Endodermal cell (in vitro differentiated cells): ENCODE measurements around the gene LRSAM1. TPM values are rescaled to one million over a fixed set of nuclear protein-coding genes. Genes with fewer than 3 reads are reported as not detected.
A peak's percentile ranks its signal among the peaks of the same experiment; 100 is the strongest.

ENCODE experiments used
- DNase-seq: peaks from one replicate; pipeline ENCODE4 v3.0.0-alpha.2; 2017
- H3K27ac ChIP-seq: 2 replicates; pipeline ENCODE4 v1.5.1; 2013; ENCODE audit warnings: mild to moderate bottlenecking, low read depth, low read length, moderate library complexity
- H3K27me3 ChIP-seq: 2 replicates; pipeline ENCODE4 v1.6.1; 2013; ENCODE audit warnings: mild to moderate bottlenecking, low read length, moderate library complexity; ENCODE audit not compliant: insufficient read depth, control insufficient read depth, poor library complexity, severe bottlenecking
- H3K36me3 ChIP-seq: 2 replicates; pipeline ENCODE4 v1.7.0; 2013; ENCODE audit warnings: mild to moderate bottlenecking, low read length, moderate library complexity; ENCODE audit not compliant: control insufficient read depth, insufficient read depth
- H3K4me1 ChIP-seq: one replicate; pipeline ENCODE4 v1.7.0; 2013; ENCODE audit warnings: low read length; ENCODE audit not compliant: control insufficient read depth, insufficient read depth
- H3K4me3 ChIP-seq: 2 replicates; pipeline ENCODE4 v1.5.1; 2013; ENCODE audit warnings: mild to moderate bottlenecking, low read length, moderate library complexity
- H3K9ac ChIP-seq: 2 replicates; pipeline ENCODE4 v1.6.1; 2013; ENCODE audit warnings: mild to moderate bottlenecking, low read length, moderate library complexity; ENCODE audit not compliant: poor library complexity, severe bottlenecking; ENCODE audit errors: extremely low read depth
- H3K9me3 ChIP-seq: 2 replicates; pipeline ENCODE4 v1.6.1; 2013; ENCODE audit warnings: mild to moderate bottlenecking, low read length, moderate library complexity; ENCODE audit not compliant: control insufficient read depth
- H3K27ac Mint-ChIP-seq: 2 replicates; pipeline ENCODE4 v1.8.0; 2020; ENCODE audit warnings: mixed read lengths
- H3K27me3 Mint-ChIP-seq: 2 replicates; pipeline ENCODE4 v1.8.0; 2021; ENCODE audit warnings: mild to moderate bottlenecking, mixed read lengths; ENCODE audit not compliant: insufficient read depth
- H3K36me3 Mint-ChIP-seq: 2 replicates; pipeline ENCODE4 v1.8.0; 2020; ENCODE audit warnings: low read depth, mixed read lengths
- H3K4me1 Mint-ChIP-seq: 2 replicates; pipeline ENCODE4 v1.8.0; 2020; ENCODE audit warnings: mixed read lengths
- H3K4me3 Mint-ChIP-seq: 2 replicates; pipeline ENCODE4 v1.8.0; 2020; ENCODE audit warnings: mild to moderate bottlenecking, moderate library complexity, mixed read lengths
- H3K9me3 Mint-ChIP-seq: 2 replicates; pipeline ENCODE4 v1.8.0; 2020; ENCODE audit warnings: mild to moderate bottlenecking, mixed read lengths
- CTCF ChIP-seq: fragments of 200-600 bp; sonication (generic); conservative IDR thresholded peaks from 2 replicates; pipeline ENCODE4 v1.5.0; 2021; ENCODE audit warnings: antibody characterized with exemption, mild to moderate bottlenecking
- WGBS, 2 experiments: methylation state at CpG; one replicate each; pipeline versions ENCODE4 v1.1.5 to v1.1.7; 2013; ENCODE audit warnings: missing lambda C conversion rate in 2 of 2, mixed read lengths in 1 of 2; ENCODE audit not compliant: insufficient coverage in 1 of 2, insufficient read length in 1 of 2; 5-methylcytosine and 5-hydroxymethylcytosine counted together
- total RNA-seq, 2 donors: library from RNA; stranded (reverse); fragmentation: NEBNext Ultra II Directional in 1 of 2; extraction: Animal tissue kit (Norgen Biotek cat#: 25700) in 1 of 2; gene quantifications; 2 replicates in 1 of 2; 3 replicates in 1 of 2; pipeline ENCODE4 v1.2.1, GENCODE V29; 2021

The LRSAM1 gene
- total RNA-seq, 2 donors from 2014 or later = 18.4 to 19.8 TPM

- Histone ChIP-seq H3K27me3 (no peaks in the 10 kb centered on the region), H3K9ac (no peak overlapping the region), H3K36me3 (peaks cover 37% of the 10 kb centered on the region), H3K27ac (no peak overlapping the region), H3K4me1 (no peaks in the 10 kb centered on the region), H3K9me3 (no peaks in the 10 kb centered on the region), H3K4me3 (no peak overlapping the region)
- no peaks in the 10 kb centered on the region for H3K9me3 Mint-ChIP-seq
- H3K4me1 Mint-ChIP-seq = peaks cover 6% of the 10 kb centered on the region
- TF ChIP-seq CTCF = no peak
- no peak for DNase-seq
- no peaks in the 10 kb centered on the region for H3K27me3 Mint-ChIP-seq
- WGBS, 2 experiments = 86 to 93% methylated on average over 1 to 3 of the region's 3 CpGs
- no peak overlapping the region for H3K27ac Mint-ChIP-seq
- H3K36me3 Mint-ChIP-seq = peaks cover 51% of the 10 kb centered on the region
- no peak overlapping the region for H3K4me3 Mint-ChIP-seq
Observed at GRCh38 chr9:127428348-127428747, 23.0 kb upstream of the LRSAM1 start.

- no peaks in the 10 kb centered on the region for H3K27me3 Mint-ChIP-seq
- H3K9me3 Mint-ChIP-seq = no peaks in the 10 kb centered on the region
- 95 to 97% methylated on average over 8 of the region's 8 CpGs for WGBS, 2 experiments
- Histone ChIP-seq H3K9ac (no peak overlapping the region), H3K27ac (no peak overlapping the region), H3K27me3 (no peaks in the 10 kb centered on the region), H3K9me3 (no peaks in the 10 kb centered on the region), H3K4me3 (no peak overlapping the region), H3K36me3 (peaks cover 57% of the 10 kb centered on the region), H3K4me1 (no peaks in the 10 kb centered on the region)
- peaks cover 70% of the 10 kb centered on the region for H3K36me3 Mint-ChIP-seq
- H3K27ac Mint-ChIP-seq = no peak overlapping the region
- H3K4me3 Mint-ChIP-seq = no peak overlapping the region
- no peak for TF ChIP-seq CTCF
- peaks cover under 1% of the 10 kb centered on the region for H3K4me1 Mint-ChIP-seq
- no peak for DNase-seq
Observed at GRCh38 chr9:127430415-127430814, 20.9 kb upstream of the LRSAM1 start.

GRCh38 chr9:127437497-127438264 lies 13.6 kb upstream of the LRSAM1 start:
- H3K27me3 ChIP-seq = no peaks in the 10 kb centered on the region
- no peaks in the 10 kb centered on the region for H3K27me3 Mint-ChIP-seq
- no peak overlapping the region for H3K4me3 Mint-ChIP-seq
- H3K27ac ChIP-seq = no peak overlapping the region
- no peaks in the 10 kb centered on the region for H3K4me1 ChIP-seq
- peaks cover 85% of the 10 kb centered on the region for H3K36me3 Mint-ChIP-seq
- no peaks in the 10 kb centered on the region for H3K4me1 Mint-ChIP-seq
- peak overlapping the region; percentile 4 for H3K27ac Mint-ChIP-seq
- peaks cover 74% of the 10 kb centered on the region for H3K36me3 ChIP-seq
- WGBS, 2 experiments = 88 to 90% methylated on average over 11 to 12 of the region's 12 CpGs
- peak; percentile 55 for DNase-seq
- no peaks in the 10 kb centered on the region for H3K9me3 ChIP-seq
- peaks cover 6% of the 10 kb centered on the region for H3K9me3 Mint-ChIP-seq
- no peak overlapping the region for H3K9ac ChIP-seq
- TF ChIP-seq CTCF = peak; percentile 59
- H3K4me3 ChIP-seq = no peak overlapping the region
